OCI-LY7 (cell line): Measurements from ENCODE around the gene TBXA2R. TPM values are rescaled to one million over a fixed set of nuclear protein-coding genes. Genes with fewer than 3 reads are reported as not detected.

Experiments
- BruUV-seq: library from RNA; stranded (reverse); fragments of 400-500 nt; replicated peaks from 2 replicates; lab custom pipeline; 2021; lab: Mats Ljungman, UMichigan
- CTCF ChIA-PET: fragments of 300-600 bp; sonication (Branson Sonifier 250); formaldehyde crosslinking; loops from one replicate; lab custom pipeline; 2022; ENCODE audit warnings: antibody characterized with exemption; ENCODE audit not compliant: unreplicated experiment; lab: Charles Lee
- POLR2A ChIA-PET: fragments of 300-600 bp; sonication (Branson Sonifier 250); formaldehyde crosslinking; loops from one replicate; lab custom pipeline; 2022; ENCODE audit warnings: antibody characterized with exemption; lab: Charles Lee
- DNase-seq: peaks from one replicate; pipeline ENCODE4 v3.0.0-alpha.2; 2015; ENCODE audit warnings: low spot score
- H2AFZ ChIP-seq: fragments of 200-600 bp; sonication (generic), shearing (Covaris generic); 2 replicates; pipeline ENCODE4 v1.6.1; 2014; ENCODE audit warnings: mild to moderate bottlenecking, antibody characterized with exemption, low read length, moderate library complexity
- H3K27ac ChIP-seq: fragments of 200-600 bp; sonication (generic); 2 replicates; pipeline ENCODE4 v1.5.1; 2014; ENCODE audit warnings: mixed run types, low read depth, mild to moderate bottlenecking, moderate library complexity, low read length, inconsistent platforms; ENCODE audit not compliant: poor library complexity, severe bottlenecking
- H3K36me3 ChIP-seq: fragments of 200-600 bp; sonication (generic); 2 replicates; pipeline ENCODE4 v1.6.1; 2014; ENCODE audit warnings: mild to moderate bottlenecking, antibody characterized with exemption, low read length, moderate library complexity, mixed read lengths; ENCODE audit not compliant: insufficient read depth
- H3K4me1 ChIP-seq: fragments of 200-600 bp; sonication (generic); 2 replicates; pipeline ENCODE4 v1.5.1; 2014; ENCODE audit warnings: mild to moderate bottlenecking, low read length; ENCODE audit not compliant: insufficient read depth, poor library complexity, severe bottlenecking
- H3K4me2 ChIP-seq: fragments of 200-600 bp; sonication (generic); 2 replicates; pipeline ENCODE4 v1.6.1; 2014; ENCODE audit warnings: mild to moderate bottlenecking, low read length
- H3K4me3 ChIP-seq: fragments of 200-600 bp; sonication (generic); 2 replicates; pipeline ENCODE4 v1.5.1; 2014; ENCODE audit warnings: mild to moderate bottlenecking, low read depth, low read length; ENCODE audit not compliant: poor library complexity, severe bottlenecking
- H3K79me2 ChIP-seq: fragments of 200-600 bp; sonication (generic); 2 replicates; pipeline ENCODE4 v1.6.1; 2016; ENCODE audit warnings: low read depth, mild to moderate bottlenecking, low read length, moderate library complexity, mixed read lengths; ENCODE audit not compliant: insufficient read depth
- H3K9me2 ChIP-seq: fragments of 200-600 bp; sonication (generic); 2 replicates; pipeline ENCODE4 v1.6.1; 2016; ENCODE audit warnings: mild to moderate bottlenecking, low read length, mixed read lengths; ENCODE audit not compliant: insufficient read depth
- H3K9me3 ChIP-seq: fragments of 200-600 bp; sonication (generic); 2 replicates; pipeline ENCODE4 v1.6.1; 2014; ENCODE audit warnings: mild to moderate bottlenecking, mixed run types, low read length, mixed read lengths
- H4K20me1 ChIP-seq: fragments of 200-600 bp; sonication (generic); 2 replicates; pipeline ENCODE4 v1.6.1; 2014; ENCODE audit warnings: mild to moderate bottlenecking, antibody characterized with exemption, low read length, moderate library complexity, mixed read lengths; ENCODE audit not compliant: insufficient read depth
- CTCF ChIP-seq: fragments of 200-600 bp; sonication (generic); conservative IDR thresholded peaks from 2 replicates; pipeline ENCODE4 v1.5.1; 2014; ENCODE audit warnings: mild to moderate bottlenecking, antibody characterized with exemption, low read length, moderate library complexity, mixed read lengths
- EZH2phosphoT487 ChIP-seq: fragments of 200-600 bp; sonication (generic); IDR thresholded peaks from 2 replicates; pipeline ENCODE4 v1.6.1; 2018; ENCODE audit warnings: low read depth, borderline replicate concordance, mild to moderate bottlenecking, mixed run types, antibody characterized with exemption, low read length, moderate library complexity, mixed read lengths
- intact Hi-C: fragments of 100-400 bp; cut with micrococcal nuclease; formaldehyde crosslinking; loops from one replicate; pipeline ENCODE4 v1.10.0; 2022; ENCODE audit not compliant: unreplicated experiment
- total RNA-seq, 2 experiments: library from RNA; depleted of rRNA in 1 of 2; stranded (reverse); fragments of >200 nt in 1 of 2; shearing (Covaris generic) in 1 of 2; gene quantifications; 2 replicates each; pipeline ENCODE4 v1.2.3, GENCODE V29; 2014 to 2022

Gene TBXA2R
- total RNA-seq, 2 experiments from 2014 or later = not detected

GRCh38 chr19:3604987-3605343 is 1.7 kb downstream of the TBXA2R start:
- H4K20me1 ChIP-seq = no peaks in the 10 kb centered on the region
- intact Hi-C loops = no loop called here
- H3K4me2 ChIP-seq = peak overlapping the region; percentile 3; the same call in 1 of the 2 replicates
- no peaks in the 10 kb centered on the region for H3K9me2 ChIP-seq
- peaks cover 5% of the 10 kb centered on the region for H3K36me3 ChIP-seq
- H3K4me3 ChIP-seq = no peak overlapping the region
- ChIA-PET CTCF (no interaction called here), POLR2A (interaction anchor here (1.1 kb wide), 1 partner anchor 48 kb away, joined by 4 read pairs; no protein-coding TSS in a partner anchor)
- H2AFZ ChIP-seq = peak overlapping the region; percentile 42
- no peak overlapping the region for H3K27ac ChIP-seq
- H3K79me2 ChIP-seq = no peaks in the 10 kb centered on the region
- peak; percentile 40 for DNase-seq
- BruUV-seq = no TSS peak
- peaks cover 21% of the 10 kb centered on the region for H3K4me1 ChIP-seq
- no peaks in the 10 kb centered on the region for H3K9me3 ChIP-seq
- TF ChIP-seq EZH2phosphoT487 (no peak), CTCF (no peak)

GRCh38 chr19:3604227-3604986 is 2.3 kb downstream of the TBXA2R start:
- Histone ChIP-seq H3K79me2 (no peaks in the 10 kb centered on the region), H3K4me1 (peaks cover 21% of the 10 kb centered on the region), H3K36me3 (no peaks in the 10 kb centered on the region), H3K4me2 (peak overlapping the region; percentile 3; the same call in 1 of the 2 replicates), H3K9me2 (no peaks in the 10 kb centered on the region), H4K20me1 (no peaks in the 10 kb centered on the region), H3K9me3 (no peaks in the 10 kb centered on the region), H3K27ac (no peak overlapping the region), H2AFZ (peak overlapping the region; percentile 42), H3K4me3 (no peak overlapping the region)
- ChIA-PET POLR2A (interaction anchor here (1.1 kb wide), 1 partner anchor 48 kb away, joined by 4 read pairs; no protein-coding TSS in a partner anchor), CTCF (no interaction called here)
- DNase-seq = no peak
- TF ChIP-seq CTCF = no peak
- no peak for TF ChIP-seq EZH2phosphoT487
- intact Hi-C loops = no loop called here
- no TSS peak for BruUV-seq
